H1 (cell line): Measurements from ENCODE around the gene CTNND2. TPM values are rescaled to one million over a fixed set of nuclear protein-coding genes. Genes with fewer than 3 reads are reported as not detected.

Experiments used
- CTCF ChIA-PET: fragments of 300-600 bp; sonication (Branson Sonifier 250); formaldehyde crosslinking; loops from one replicate; lab custom pipeline; 2021; ENCODE audit not compliant: partially characterized antibody; lab: Charles Lee
- POLR2A ChIA-PET: fragments of 300-600 bp; sonication (Branson Sonifier 250); formaldehyde crosslinking; loops from one replicate; lab custom pipeline; 2021; ENCODE audit warnings: inconsistent platforms; ENCODE audit not compliant: partially characterized antibody; lab: Charles Lee
- DNase-seq, 2 experiments: peaks; one replicate each; pipeline versions ENCODE4 v3.0.0 to v3.0.0-alpha.2; 2010 to 2022; ENCODE audit warnings: low spot score in 2 of 2, low read depth in 1 of 2, mixed read lengths in 1 of 2
- FAIRE-seq: peaks from 2 replicates; lab custom pipeline; 2011; peaks lifted over from hg19 to GRCh38; lab: Jason Lieb, UNC
- H2AFZ ChIP-seq: 2 replicates; pipeline ENCODE4 v1.8.1; 2012; ENCODE audit warnings: low read length, inconsistent platforms
- H2AK5ac ChIP-seq: 2 replicates; pipeline ENCODE4 v1.6.1; 2013; ENCODE audit warnings: low read depth, low read length
- H2BK120ac ChIP-seq: replicated peaks from 2 replicates; pipeline ENCODE3; 2013; ENCODE audit warnings: low read depth, low read length, inconsistent platforms
- H2BK12ac ChIP-seq: 2 replicates; pipeline ENCODE4 v1.6.1; 2013; ENCODE audit warnings: low read depth, low read length
- H2BK15ac ChIP-seq: 2 replicates; pipeline ENCODE4 v1.6.1; 2013; ENCODE audit warnings: low read length
- H2BK20ac ChIP-seq: 2 replicates; pipeline ENCODE4 v1.6.1; 2013; ENCODE audit warnings: low read length
- H2BK5ac ChIP-seq: 2 replicates; pipeline ENCODE4 v1.6.1; 2013; ENCODE audit warnings: low read depth, low read length
- H3K14ac ChIP-seq: 2 replicates; pipeline ENCODE4 v1.6.1; 2013; ENCODE audit warnings: inconsistent platforms; ENCODE audit not compliant: insufficient read length
- H3K18ac ChIP-seq: 2 replicates; pipeline ENCODE4 v1.6.1; 2013; ENCODE audit warnings: low read length; ENCODE audit errors: extremely low read depth
- H3K23ac ChIP-seq: 2 replicates; pipeline ENCODE4 v1.6.1; 2013; ENCODE audit warnings: inconsistent platforms; ENCODE audit not compliant: insufficient read length
- H3K23me2 ChIP-seq: 2 replicates; pipeline ENCODE4 v1.6.1; 2013; ENCODE audit warnings: low read depth, low read length
- H3K27ac ChIP-seq: 2 replicates; pipeline ENCODE4 v1.6.1; 2011; ENCODE audit warnings: low read depth, low read length, inconsistent platforms
- H3K27me3 ChIP-seq, 4 experiments: replicated peaks in 1 of 4; 1 replicate in 1 of 4; 2 replicates in 3 of 4; pipeline versions ENCODE4 v1.6.1 to v1.8.1; 2011 to 2013; ENCODE audit warnings: low read length in 3 of 4, mild to moderate bottlenecking in 3 of 4, inconsistent platforms in 2 of 4, mixed read lengths in 2 of 4, moderate library complexity in 1 of 4; ENCODE audit not compliant: control insufficient read depth in 3 of 4, insufficient read depth in 3 of 4; ENCODE audit errors: extremely low read depth in 1 of 4
- H3K36me3 ChIP-seq, 4 experiments: 2 replicates each; pipeline versions ENCODE4 v1.6.1 to v1.8.1; 2011 to 2013; ENCODE audit warnings: mild to moderate bottlenecking in 4 of 4, low read length in 3 of 4, moderate library complexity in 2 of 4, control low read depth in 1 of 4, inconsistent platforms in 1 of 4; ENCODE audit not compliant: insufficient read depth in 4 of 4, control insufficient read depth in 2 of 4
- H3K4ac ChIP-seq: replicated peaks from 2 replicates; pipeline ENCODE3; 2013; ENCODE audit warnings: low read length, low read depth, mixed read lengths, inconsistent platforms; ENCODE audit not compliant: insufficient read length
- H3K4me1 ChIP-seq, 4 experiments: replicated peaks in 1 of 4; 1 replicate in 1 of 4; 2 replicates in 3 of 4; pipeline versions ENCODE4 v1.6.1 to v1.8.1; 2011 to 2013; ENCODE audit warnings: low read length in 3 of 4, inconsistent platforms in 2 of 4, mixed read lengths in 1 of 4; ENCODE audit not compliant: insufficient read depth in 4 of 4, control insufficient read depth in 3 of 4
- H3K4me2 ChIP-seq, 2 experiments: 2 replicates each; pipeline versions ENCODE4 v1.6.1 to v1.8.1; 2011 to 2013; ENCODE audit warnings: low read depth in 2 of 2, low read length in 2 of 2, control low read depth in 1 of 2, inconsistent platforms in 1 of 2, mild to moderate bottlenecking in 1 of 2; ENCODE audit not compliant: insufficient read depth in 1 of 2
- H3K4me3 ChIP-seq, 4 experiments: fragments of 200-600, 300-600 bp in 1 of 4; sonication (generic), shearing (Covaris generic), sonication (Bioruptor Twin) in 1 of 4; 2 replicates each; pipeline versions ENCODE4 v1.5.1 to v1.8.1; 2011 to 2016; ENCODE audit warnings: low read length in 4 of 4, low read depth in 3 of 4, control low read depth in 2 of 4, inconsistent platforms in 2 of 4, mild to moderate bottlenecking in 2 of 4, mixed read lengths in 1 of 4, moderate library complexity in 1 of 4; ENCODE audit not compliant: insufficient read depth in 2 of 4; ENCODE audit errors: extremely low read depth in 1 of 4
- H3K56ac ChIP-seq: replicated peaks from 2 replicates; pipeline ENCODE3; 2013; ENCODE audit warnings: low read depth, mild to moderate bottlenecking, mixed read lengths, low read length, inconsistent platforms; ENCODE audit not compliant: insufficient read length
- H3K79me1 ChIP-seq: 2 replicates; pipeline ENCODE4 v1.6.1; 2013; ENCODE audit warnings: low read depth, low read length, control low read depth
- H3K79me2 ChIP-seq, 2 experiments: 2 replicates each; pipeline versions ENCODE4 v1.6.1 to v1.8.1; 2012 to 2013; ENCODE audit warnings: low read length in 2 of 2, mild to moderate bottlenecking in 2 of 2, inconsistent platforms in 1 of 2; ENCODE audit not compliant: insufficient read depth in 2 of 2, control insufficient read depth in 1 of 2
- H3K9ac ChIP-seq, 4 experiments: replicated peaks in 1 of 4; 1 replicate in 1 of 4; 2 replicates in 3 of 4; pipeline versions ENCODE4 v1.6.1 to v1.8.1; 2011 to 2013; ENCODE audit warnings: low read depth in 3 of 4, low read length in 3 of 4, control low read depth in 2 of 4, mild to moderate bottlenecking in 2 of 4, moderate library complexity in 2 of 4, inconsistent platforms in 1 of 4; ENCODE audit errors: extremely low read depth in 1 of 4
- H3K9me3 ChIP-seq, 2 experiments: 2 replicates each; pipeline versions ENCODE4 v1.6.1 to v1.8.1; 2012 to 2013; ENCODE audit warnings: mild to moderate bottlenecking in 2 of 2, moderate library complexity in 2 of 2, control low read depth in 1 of 2, inconsistent platforms in 1 of 2, low read depth in 1 of 2, low read length in 1 of 2, mixed read lengths in 1 of 2; ENCODE audit not compliant: insufficient read depth in 2 of 2
- H4K20me1 ChIP-seq, 2 experiments: replicated peaks in 1 of 2; 2 replicates each; pipeline versions ENCODE3 to v1.8.1; 2011 to 2013; ENCODE audit warnings: inconsistent platforms in 2 of 2, low read length in 2 of 2, mild to moderate bottlenecking in 1 of 2; ENCODE audit not compliant: insufficient read depth in 2 of 2, control insufficient read depth in 1 of 2
- H4K5ac ChIP-seq: 2 replicates; pipeline ENCODE4 v1.6.1; 2013; ENCODE audit warnings: low read length, low read depth, mixed read lengths, inconsistent platforms; ENCODE audit not compliant: insufficient read length
- H4K8ac ChIP-seq: 2 replicates; pipeline ENCODE4 v1.8.0; 2013; ENCODE audit warnings: mild to moderate bottlenecking, moderate library complexity, low read length, inconsistent platforms; ENCODE audit not compliant: insufficient read depth; ENCODE audit errors: extremely low read depth
- H4K91ac ChIP-seq: replicated peaks from 2 replicates; pipeline ENCODE3; 2013; ENCODE audit warnings: low read length, mixed read lengths, inconsistent platforms; ENCODE audit not compliant: insufficient read length
- ASH2L ChIP-seq: fragments of 200-600, 300-600 bp; sonication (generic); IDR thresholded peaks from one replicate; pipeline ENCODE4 v1.7.1; 2017; ENCODE audit warnings: low read length
- BRCA1 ChIP-seq: IDR thresholded peaks from 2 replicates; pipeline ENCODE4 v1.6.1; 2012; ENCODE audit warnings: low read depth, low read length, improper control_type of control experiment
- CEBPB ChIP-seq: IDR thresholded peaks from 2 replicates; pipeline ENCODE4 v1.6.1; 2012; ENCODE audit warnings: low read depth, low read length
- CHD1 ChIP-seq: IDR thresholded peaks from 2 replicates; pipeline ENCODE4 v1.6.1; 2012; ENCODE audit warnings: low read depth, low read length, improper control_type of control experiment
- EP300 ChIP-seq, 2 experiments: IDR thresholded peaks; 1 replicate in 1 of 2; 2 replicates in 1 of 2; pipeline ENCODE4 v1.6.1; 2011 to 2012; ENCODE audit warnings: low read depth in 2 of 2, low read length in 2 of 2, mild to moderate bottlenecking in 2 of 2, borderline replicate concordance in 1 of 2, inconsistent platforms in 1 of 2, moderate library complexity in 1 of 2
- GABPA ChIP-seq: IDR thresholded peaks from 2 replicates; pipeline ENCODE4 v1.6.1; 2011; ENCODE audit warnings: mild to moderate bottlenecking, low read length, moderate library complexity, borderline replicate concordance; ENCODE audit not compliant: insufficient read depth
- GTF2F1 ChIP-seq: IDR thresholded peaks from 2 replicates; pipeline ENCODE4 v1.6.1; 2012; ENCODE audit warnings: low read depth, low read length, improper control_type of control experiment, borderline replicate concordance
- HDAC6 ChIP-seq: IDR thresholded peaks from one replicate; pipeline ENCODE4 v1.7.1; 2012; ENCODE audit warnings: low read depth, mild to moderate bottlenecking, inconsistent platforms, low read length, moderate library complexity
- JUND ChIP-seq: IDR thresholded peaks from 2 replicates; pipeline ENCODE4 v1.6.1; 2011; ENCODE audit warnings: mild to moderate bottlenecking, improper control_type of control experiment, low read length
- KDM1A ChIP-seq: fragments of 200-600, 300-600 bp; sonication (generic); IDR thresholded peaks from 2 replicates; pipeline ENCODE4 v1.7.1; 2016; ENCODE audit warnings: mild to moderate bottlenecking, low read length, borderline replicate concordance
- MAX ChIP-seq: IDR thresholded peaks from 2 replicates; pipeline ENCODE4 v1.6.1; 2012; ENCODE audit warnings: inconsistent platforms
- NANOG ChIP-seq: IDR thresholded peaks from 2 replicates; pipeline ENCODE4 v1.6.1; 2011; ENCODE audit warnings: low read length, low read depth, mild to moderate bottlenecking, inconsistent platforms; ENCODE audit not compliant: insufficient read depth, poor library complexity, severe bottlenecking
- RFX5 ChIP-seq: IDR thresholded peaks from 2 replicates; pipeline ENCODE4 v1.6.1; 2011; ENCODE audit warnings: low read depth, low read length, improper control_type of control experiment, borderline replicate concordance
- SIX5 ChIP-seq: IDR thresholded peaks from 2 replicates; pipeline ENCODE4 v1.6.1; 2011; ENCODE audit warnings: mild to moderate bottlenecking, low read depth, low read length
- SP4 ChIP-seq: IDR thresholded peaks from 2 replicates; pipeline ENCODE4 v1.6.1; 2012; ENCODE audit warnings: low read length, inconsistent platforms
- SUZ12 ChIP-seq: fragments of 200-600 bp; sonication (generic); IDR thresholded peaks from 2 replicates; pipeline ENCODE4 v1.6.1; 2012; ENCODE audit warnings: mild to moderate bottlenecking, inconsistent platforms, low read length, moderate library complexity, mixed read lengths
- WGBS, 2 experiments: shearing (Covaris generic) in 1 of 2; methylation state at CpG; one replicate each; pipeline versions ENCODE4 v1.1.6 to v1.1.7; 2013 to 2015; ENCODE audit warnings: low lambda C conversion rate in 2 of 2, mixed read lengths in 2 of 2, inconsistent platforms in 1 of 2, low coverage in 1 of 2, missing lambda C conversion rate in 1 of 2; ENCODE audit not compliant: insufficient replicate concordance in 2 of 2, insufficient coverage in 1 of 2, insufficient read length in 1 of 2; ENCODE audit errors: extremely low coverage in 1 of 2, missing lambda C conversion rate in 1 of 2; 5-methylcytosine and 5-hydroxymethylcytosine counted together
- polyA plus RNA-seq, 7 experiments: library from polyadenylated mRNA; depleted of rRNA in 3 of 7; stranded (reverse) in 5 of 7; unstranded in 2 of 7; fragments of >200 nt in 5 of 7; fragments of 200-250 nt in 2 of 7; gene quantifications; 1 replicate in 5 of 7; 2 replicates in 1 of 7; 4 replicates in 1 of 7; pipeline versions ENCODE4 v1.2.1 to v1.2.3, GENCODE V29; 2011 to 2013; ENCODE audit warnings: missing spikeins in 2 of 7, mixed read lengths in 2 of 7
- total RNA-seq: library from RNA; stranded (reverse); fragmentation: NEBNext Ultra II Directional; extraction: Animal tissue kit (Norgen Biotek cat#: 25700); gene quantifications from 2 replicates; pipeline ENCODE4 v1.2.1, GENCODE V29; 2021

The CTNND2 gene
- total and polyA plus RNA-seq, 2 of the 8 experiments (the other 6 are each of a cell fraction or from before 2014, with no cell fraction given): 7.4 to 14.2 TPM

- H3K9ac ChIP-seq: no peak overlapping the region
- 87% methylated on average over 4 of the region's 4 CpGs; no CpG with 5 or more reads in 1 of the 2 experiments for WGBS, 2 experiments
- H3K27ac ChIP-seq: no peak overlapping the region
- H2AK5ac ChIP-seq: no peak overlapping the region
- no peak overlapping the region for H2BK12ac ChIP-seq
- DNase-seq (no peak), FAIRE-seq (no peak)
- H3K79me2 ChIP-seq: no peaks in the 10 kb centered on the region
- H3K4me3 ChIP-seq: no peak overlapping the region
- no peaks in the 10 kb centered on the region for H3K23me2 ChIP-seq
- H2BK5ac ChIP-seq: no peak overlapping the region
- H3K23ac ChIP-seq: no peak overlapping the region
- H3K4ac ChIP-seq: no peak overlapping the region
- H3K14ac ChIP-seq: no peak overlapping the region
- ChIA-PET POLR2A (no interaction called here), CTCF (no interaction called here)
- H3K18ac ChIP-seq: no peak overlapping the region
- no peak overlapping the region for H4K5ac ChIP-seq
- no peak overlapping the region for H2BK20ac ChIP-seq
- H2BK15ac ChIP-seq: no peak overlapping the region
- H4K8ac ChIP-seq: no peak overlapping the region
- H3K9me3 ChIP-seq: no peaks in the 10 kb centered on the region
- H3K27me3 ChIP-seq: no peaks in the 10 kb centered on the region
- no peaks in the 10 kb centered on the region for H3K4me1 ChIP-seq
- no peak overlapping the region for H3K56ac ChIP-seq
- no peak overlapping the region for H2BK120ac ChIP-seq
- H2AFZ ChIP-seq: no peak overlapping the region
- no peaks in the 10 kb centered on the region for H3K36me3 ChIP-seq
- no peaks in the 10 kb centered on the region for H3K79me1 ChIP-seq
- no peaks in the 10 kb centered on the region for H4K20me1 ChIP-seq
- H4K91ac ChIP-seq: no peak overlapping the region
- no peak overlapping the region for H3K4me2 ChIP-seq
- TF ChIP-seq BRCA1: no peak
- TF ChIP-seq SUZ12: no peak
- no peak for TF ChIP-seq RFX5
- no peak for TF ChIP-seq EP300 (IDR thresholded peaks at IDR 0.05; ENCODE audit: borderline replicate concordance in 1 of 2, low read depth in 2 of 2, low read length in 2 of 2)
- no peak for TF ChIP-seq SIX5
- no peak for TF ChIP-seq NANOG
- no peak for TF ChIP-seq KDM1A
- TF ChIP-seq HDAC6: no peak
- no peak for TF ChIP-seq MAX
- no peak for TF ChIP-seq SP4
- no peak for TF ChIP-seq CHD1
- no peak for TF ChIP-seq GTF2F1
- no peak for TF ChIP-seq GABPA
- TF ChIP-seq CEBPB: no peak
- no peak for TF ChIP-seq JUND
- TF ChIP-seq ASH2L: no peak
These were observed 580.5 kb downstream of the CTNND2 start for GRCh38 chr5:11323761-11324160.
